Stimulated activated CD8-positive, alpha-beta memory T cell treated with anti-CD3 and anti-CD28 coated beads, Interleukin-15, amount 100 ng/mL, for 24 hours (primary cell): ENCODE results near the gene MARCHF5.

Experiments used
- DNase-seq: peaks from one replicate; pipeline ENCODE4 v3.0.0-alpha.2; 2020; ENCODE audit warnings: low read depth

Gene MARCHF5

DNA sequence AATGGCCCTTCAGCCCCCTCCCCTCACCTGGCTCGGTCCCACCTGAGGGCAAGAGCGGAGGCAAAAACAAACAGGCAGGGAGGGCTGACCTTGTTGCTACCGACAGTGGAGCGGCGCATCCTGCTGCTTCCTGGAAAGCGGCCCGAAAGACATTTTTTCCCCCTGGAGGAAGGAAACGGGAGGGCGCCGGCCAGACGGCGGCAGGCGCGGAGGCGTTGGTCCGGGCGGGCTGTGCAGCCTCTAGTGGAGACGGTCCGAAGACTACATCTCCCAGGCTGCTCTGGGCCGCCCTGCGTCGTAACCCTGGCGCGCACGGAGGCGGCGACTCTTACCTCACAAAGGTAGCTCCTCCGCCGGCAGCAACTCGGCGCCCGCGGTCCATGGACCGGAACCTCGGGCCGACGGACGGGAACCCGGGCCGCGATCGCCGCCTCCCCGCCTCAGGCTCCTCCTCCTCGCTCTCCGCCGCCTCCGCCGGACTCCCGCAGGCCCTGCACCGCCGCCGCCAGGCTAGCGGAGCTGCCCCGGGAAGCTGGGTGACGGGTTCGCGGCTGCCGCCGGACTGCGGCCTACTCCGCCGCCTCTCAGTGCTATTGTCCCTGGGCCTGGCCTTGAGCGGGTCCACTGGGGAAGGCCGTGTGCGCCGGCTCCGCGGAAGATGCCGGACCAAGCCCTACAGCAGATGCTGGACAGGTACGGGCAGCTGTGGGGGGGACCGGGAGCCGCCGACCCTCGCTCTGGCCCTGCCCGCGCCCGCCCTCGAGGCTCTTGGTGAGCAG lies at the start of gene MARCHF5, which contains the start of gene CPEB3:
TSS of gene MARCHF5 (plus strand) at position 331 of the 779 bp plus-strand sequence. CDS start at position 659, 328 bp downstream.
TSS of gene CPEB3 (minus strand) at position 242 of the 779 bp plus-strand sequence. CDS start 50,728 bp downstream, outside the sequence.
- DNase-seq: peak; percentile 71

DNA sequence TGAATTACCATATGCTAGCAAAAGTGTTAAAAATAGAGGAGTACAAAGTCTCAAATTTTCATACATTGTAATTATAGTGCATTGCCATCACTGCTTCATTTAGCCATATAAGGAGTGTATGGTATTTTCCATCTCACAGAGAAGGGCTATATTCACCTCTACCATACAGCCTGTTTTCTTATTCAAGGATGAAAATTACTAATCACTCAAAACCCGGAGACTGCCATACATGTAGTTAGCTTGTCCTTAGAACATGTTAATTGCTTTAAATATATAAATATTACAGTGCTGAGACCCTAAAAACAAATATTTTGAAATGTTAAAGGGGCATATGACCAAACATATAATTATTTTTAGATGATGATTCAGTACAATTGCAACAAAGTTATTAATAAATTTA lies 49.5 kb upstream of the MARCHF5 start:
- no peak for DNase-seq

GRCh38 chr10:92242380-92242779 lies 48.6 kb upstream of the MARCHF5 start:
- DNase-seq: no peak

GRCh38 chr10:92242910-92243671 lies 47.9 kb upstream of the MARCHF5 start:
- no peak for DNase-seq

- DNase-seq: no peak
Observed at GRCh38 chr10:92244796-92245195, 46.2 kb upstream of the MARCHF5 start.

GRCh38 chr10:92248566-92248965 lies 42.4 kb upstream of the MARCHF5 start:
- DNase-seq: no peak

- DNase-seq: no peak
Observed at GRCh38 chr10:92263396-92263795, 27.6 kb upstream of the MARCHF5 start.

DNA sequence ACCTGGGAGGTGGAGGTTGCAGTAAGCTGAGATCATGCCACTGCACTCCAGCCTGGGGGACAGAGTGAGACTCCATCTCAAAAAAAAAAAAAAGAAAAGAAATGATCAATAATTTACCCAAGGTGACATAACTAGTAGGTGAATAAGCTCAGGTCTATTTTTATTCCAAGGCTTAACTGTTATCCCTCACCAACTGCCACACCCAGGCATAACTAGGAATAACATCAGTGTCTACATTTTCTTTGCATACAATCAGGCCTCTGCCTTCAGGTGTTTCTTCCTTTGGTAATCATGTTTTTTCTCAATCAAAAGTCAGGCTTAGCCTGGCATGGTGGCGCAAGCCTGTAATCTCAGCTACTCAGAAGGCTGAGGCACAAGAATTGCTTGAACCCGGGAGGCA lies 26.7 kb upstream of the MARCHF5 start:
- no peak for DNase-seq

- DNase-seq: no peak
Observed at GRCh38 chr10:92265687-92266258, 25.2 kb upstream of the MARCHF5 start.

DNA sequence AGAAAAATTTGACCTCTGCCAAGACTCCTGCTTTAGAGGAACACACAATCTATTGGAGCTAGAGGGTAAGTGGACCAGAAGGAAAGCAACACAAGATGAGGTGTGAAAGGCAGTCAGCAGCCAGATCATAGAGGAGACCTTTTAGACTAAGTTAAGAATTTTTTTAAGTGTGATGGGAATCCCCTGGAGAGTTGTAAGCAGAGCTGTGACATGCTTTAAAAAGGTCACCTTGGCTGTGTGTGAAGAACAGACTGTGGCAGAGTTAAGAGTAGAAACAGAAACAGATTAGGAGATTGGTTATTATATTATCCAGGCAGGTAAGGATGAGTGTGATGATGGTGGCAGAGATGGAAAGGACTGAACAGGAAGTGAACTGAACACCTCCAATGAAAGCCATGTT lies 23.6 kb upstream of the MARCHF5 start:
- DNase-seq: no peak

GRCh38 chr10:92268748-92269147 lies 22.2 kb upstream of the MARCHF5 start:
- no peak for DNase-seq

DNA sequence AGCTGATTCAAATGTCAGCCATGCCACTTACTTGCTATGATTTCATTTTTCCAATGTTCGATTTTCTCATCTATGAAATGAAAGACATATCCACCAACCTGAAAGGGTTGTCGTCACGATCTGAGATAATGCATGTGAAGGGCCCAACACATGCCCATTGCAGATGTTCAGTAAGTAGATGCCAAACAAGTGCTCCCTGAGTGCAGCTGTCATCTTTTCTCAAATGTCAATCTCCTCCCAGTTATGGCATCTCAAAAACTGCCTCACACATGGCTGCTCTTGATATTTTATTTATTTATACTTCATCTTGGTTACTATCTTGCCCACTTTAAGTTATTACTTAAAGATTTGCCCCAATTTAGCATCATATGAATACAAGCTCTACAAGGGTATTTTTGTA lies 16.9 kb upstream of the MARCHF5 start:
- DNase-seq: no peak

DNA sequence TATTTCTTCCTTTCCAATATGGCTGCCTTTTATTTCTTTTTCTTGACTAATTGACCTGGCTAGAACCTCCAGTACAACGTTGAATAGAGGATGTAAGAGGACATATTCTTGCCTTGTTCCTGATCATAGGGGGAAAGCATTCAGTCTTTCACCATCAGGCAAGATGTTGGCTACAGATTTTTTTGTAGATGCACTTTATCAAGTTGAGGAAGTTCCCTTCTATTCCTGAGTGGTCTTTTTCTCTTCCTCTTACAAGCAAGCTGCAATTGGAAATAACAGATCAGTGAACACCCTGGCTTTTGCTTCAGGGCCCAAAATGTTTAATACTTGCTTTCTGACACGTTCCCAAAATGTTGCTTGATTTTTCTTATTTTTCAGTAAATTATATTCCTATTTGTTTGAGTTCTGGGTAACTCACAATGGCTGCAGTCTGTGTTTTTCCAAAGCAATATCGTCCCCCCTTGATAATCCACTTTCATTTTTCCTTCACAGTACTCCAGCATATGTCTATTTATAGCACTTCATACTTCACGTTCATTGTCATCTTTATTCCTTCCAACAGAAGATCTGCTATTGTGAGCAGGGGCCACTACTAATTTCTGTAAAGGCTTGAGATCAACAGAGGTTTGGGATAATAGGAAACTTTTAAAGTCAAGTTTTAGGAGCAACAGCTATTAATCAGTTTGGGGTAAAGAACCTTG lies 11.8 kb upstream of the MARCHF5 start:
- DNase-seq: no peak

GRCh38 chr10:92284112-92284704 lies 6.8 kb upstream of the MARCHF5 start:
- no peak for DNase-seq

- DNase-seq: no peak
Observed at GRCh38 chr10:92290076-92290836, 711 bp upstream of the MARCHF5 start.

DNA sequence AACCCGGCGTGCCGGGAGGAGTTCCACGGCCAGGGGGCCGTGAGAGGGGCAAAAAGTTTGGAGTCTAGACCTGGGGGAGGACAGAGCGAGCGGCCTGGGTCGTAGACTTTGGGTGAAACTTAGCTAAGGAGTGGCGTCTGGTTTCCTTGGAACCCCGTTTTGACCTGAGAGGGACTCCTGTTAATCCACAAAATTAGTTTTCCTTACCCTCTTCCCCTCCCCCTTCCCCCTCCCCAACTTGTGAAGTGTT lies 574 bp downstream of the MARCHF5 start:
- DNase-seq: no peak

- DNase-seq: no peak
Observed at GRCh38 chr10:92291921-92292845, 1.2 kb downstream of the MARCHF5 start.

DNA sequence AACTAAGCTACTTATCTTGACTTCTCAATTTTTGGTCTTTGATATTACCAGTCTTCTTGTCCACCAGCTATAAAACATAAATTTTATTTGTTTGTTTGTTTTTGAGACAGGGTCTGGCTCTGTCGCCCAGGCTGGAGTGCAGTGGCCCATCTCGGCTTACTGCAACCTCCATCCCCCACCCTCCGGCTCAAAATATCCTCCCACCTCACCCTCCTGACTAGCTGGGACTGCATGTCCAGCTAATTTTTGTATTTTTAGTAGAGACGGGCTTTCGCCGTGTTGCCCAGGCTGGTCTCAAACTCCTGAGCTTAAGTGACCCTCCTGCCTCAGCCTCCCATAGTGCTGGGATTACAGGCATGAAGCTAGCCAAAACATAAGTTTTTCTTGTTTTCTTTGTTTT lies 7.5 kb downstream of the MARCHF5 start:
- DNase-seq: no peak

- no peak for DNase-seq
Observed at GRCh38 chr10:92303096-92303495, 12.1 kb downstream of the MARCHF5 start.

DNA sequence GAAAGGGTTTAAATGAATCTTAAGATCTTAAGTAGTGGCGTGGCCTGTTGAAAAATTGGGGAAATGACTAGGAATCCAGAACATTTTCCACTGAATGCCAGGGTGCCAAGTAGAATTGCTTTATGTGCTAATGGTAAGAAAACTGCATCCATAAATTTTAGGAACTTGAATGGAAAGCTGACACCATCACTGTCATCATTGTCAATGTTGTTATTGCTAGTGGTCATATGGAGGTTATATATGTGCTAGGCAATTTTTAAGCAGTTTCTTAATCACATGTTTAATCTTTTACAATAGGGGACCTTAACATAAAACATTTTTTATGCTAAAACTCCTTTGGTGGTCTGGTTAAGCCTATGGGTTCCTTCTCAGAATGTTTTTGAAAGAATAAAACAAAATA lies 13.1 kb downstream of the MARCHF5 start:
- no peak for DNase-seq
